ENCODE results near the gene MGAT5B. TPM values are rescaled to one million over a fixed set of nuclear protein-coding genes. Genes with fewer than 3 reads are reported as not detected.

The MGAT5B gene
- total RNA-seq, 5 donors from 2014 or later (not counting 1 experiment from before 2014, with no cell fraction given) = 0.15 to 2.4 (median 0.79) TPM

- no peaks in the 10 kb centered on the region for H3K9me3 ChIP-seq
- no peak overlapping the region for H3K27ac ChIP-seq (ENCODE audit: low read length)
- H3K4me3 Mint-ChIP-seq = no peak overlapping the region
- H3K27me3 ChIP-seq (replicated peaks in 1 of 2; ENCODE audit: control insufficient read depth in 2 of 2, extremely low read depth in 1 of 2, insufficient read depth in 2 of 2, low read length in 1 of 2) = peaks cover 0 to 18% of the 10 kb centered on the region in 2 experiments
- H3K27me3 Mint-ChIP-seq = no peaks in the 10 kb centered on the region
- H3K36me3 ChIP-seq (ENCODE audit: control insufficient read depth in 2 of 2, extremely low read depth in 1 of 2, insufficient read depth in 1 of 2, low read length in 1 of 2) = no peaks in the 10 kb centered on the region
- ATAC-seq (replicated peaks in 1 of 4) = no peak
- no peaks in the 10 kb centered on the region for H3K9me3 Mint-ChIP-seq
- no peak overlapping the region for H3K27ac Mint-ChIP-seq
- H3K4me1 Mint-ChIP-seq = no peaks in the 10 kb centered on the region
- POLR2A ChIA-PET = no interaction called here
- no peak for DNase-seq
- no peaks in the 10 kb centered on the region for H3K36me3 Mint-ChIP-seq
- no peaks in the 10 kb centered on the region for H3K4me1 ChIP-seq (ENCODE audit: control insufficient read depth in 1 of 2, extremely low read depth in 1 of 2, insufficient read depth in 2 of 2, low read length in 2 of 2)
- WGBS (ENCODE audit: insufficient coverage) = 96% methylated on average over 27 of the region's 27 CpGs
- CTCF ChIA-PET = no interaction called here
- H3K4me3 ChIP-seq (ENCODE audit: control insufficient read depth in 1 of 2, extremely low read depth in 1 of 2, low read length in 1 of 2) = no peak overlapping the region
Measured at GRCh38 chr17:76948726-76949342, 80.6 kb downstream of the MGAT5B start.

GRCh38 chr17:76949913-76950695, 81.9 kb downstream of the MGAT5B start:
- Histone ChIP-seq H3K4me3 (ENCODE audit: control insufficient read depth in 1 of 2, extremely low read depth in 1 of 2, low read length in 1 of 2) (no peak overlapping the region), H3K36me3 (ENCODE audit: control insufficient read depth in 2 of 2, extremely low read depth in 1 of 2, insufficient read depth in 1 of 2, low read length in 1 of 2) (no peaks in the 10 kb centered on the region), H3K4me1 (ENCODE audit: control insufficient read depth in 1 of 2, extremely low read depth in 1 of 2, insufficient read depth in 2 of 2, low read length in 2 of 2) (no peaks in the 10 kb centered on the region), H3K9me3 (no peaks in the 10 kb centered on the region), H3K27me3 (replicated peaks in 1 of 2; ENCODE audit: control insufficient read depth in 2 of 2, extremely low read depth in 1 of 2, insufficient read depth in 2 of 2, low read length in 1 of 2) (peaks cover 0 to 12% of the 10 kb centered on the region in 2 experiments), H3K27ac (ENCODE audit: low read length) (no peak overlapping the region)
- Mint-ChIP-seq H3K27ac (no peak overlapping the region), H3K9me3 (no peaks in the 10 kb centered on the region), H3K27me3 (no peaks in the 10 kb centered on the region), H3K36me3 (no peaks in the 10 kb centered on the region), H3K4me1 (no peaks in the 10 kb centered on the region), H3K4me3 (no peak overlapping the region)
- ATAC-seq (replicated peaks in 1 of 4) (no peak), DNase-seq (no peak)
- 78% methylated on average over 12 of the region's 18 CpGs for WGBS (ENCODE audit: insufficient coverage)
- ChIA-PET CTCF (interaction anchor here in 1 of 2 donors (0.7 kb wide), 1 partner anchor 796 kb away, joined by 3 read pairs; no protein-coding TSS in a partner anchor), POLR2A (no interaction called here)

GRCh38 chr17:76951375-76951905, 83.2 kb downstream of the MGAT5B start:
- Mint-ChIP-seq H3K4me1 (no peaks in the 10 kb centered on the region), H3K4me3 (no peak overlapping the region), H3K27me3 (no peaks in the 10 kb centered on the region), H3K27ac (no peak overlapping the region), H3K36me3 (no peaks in the 10 kb centered on the region), H3K9me3 (no peaks in the 10 kb centered on the region)
- Histone ChIP-seq H3K27me3 (replicated peaks in 1 of 2; ENCODE audit: control insufficient read depth in 2 of 2, extremely low read depth in 1 of 2, insufficient read depth in 2 of 2, low read length in 1 of 2) (peaks cover 0 to 12% of the 10 kb centered on the region in 2 experiments), H3K4me1 (ENCODE audit: control insufficient read depth in 1 of 2, extremely low read depth in 1 of 2, insufficient read depth in 2 of 2, low read length in 2 of 2) (no peaks in the 10 kb centered on the region), H3K27ac (ENCODE audit: low read length) (no peak overlapping the region), H3K36me3 (ENCODE audit: control insufficient read depth in 2 of 2, extremely low read depth in 1 of 2, insufficient read depth in 1 of 2, low read length in 1 of 2) (no peaks in the 10 kb centered on the region), H3K4me3 (ENCODE audit: control insufficient read depth in 1 of 2, extremely low read depth in 1 of 2, low read length in 1 of 2) (no peak overlapping the region), H3K9me3 (no peaks in the 10 kb centered on the region)
- ChIA-PET CTCF (interaction anchor here in 1 of 2 donors (0.6 to 0.8 kb wide), 2 partner anchors 61 to 110 kb away, joined by 3 to 4 read pairs; no protein-coding TSS in a partner anchor), POLR2A (no interaction called here)
- ATAC-seq (replicated peaks in 1 of 4) (no peak), DNase-seq (no peak)
- WGBS (ENCODE audit: insufficient coverage) = 79% methylated on average over 5 of the region's 8 CpGs

GRCh38 chr17:76952402-76952801, 84.2 kb downstream of the MGAT5B start:
- Histone ChIP-seq H3K4me3 (ENCODE audit: control insufficient read depth in 1 of 2, extremely low read depth in 1 of 2, low read length in 1 of 2) (no peak overlapping the region), H3K27ac (ENCODE audit: low read length) (no peak overlapping the region), H3K36me3 (ENCODE audit: control insufficient read depth in 2 of 2, extremely low read depth in 1 of 2, insufficient read depth in 1 of 2, low read length in 1 of 2) (no peaks in the 10 kb centered on the region), H3K27me3 (replicated peaks in 1 of 2; ENCODE audit: control insufficient read depth in 2 of 2, extremely low read depth in 1 of 2, insufficient read depth in 2 of 2, low read length in 1 of 2) (peaks cover 0 to 9% of the 10 kb centered on the region in 2 experiments), H3K9me3 (no peaks in the 10 kb centered on the region), H3K4me1 (ENCODE audit: control insufficient read depth in 1 of 2, extremely low read depth in 1 of 2, insufficient read depth in 2 of 2, low read length in 2 of 2) (no peaks in the 10 kb centered on the region)
- no peaks in the 10 kb centered on the region for H3K9me3 Mint-ChIP-seq
- H3K4me1 Mint-ChIP-seq = no peaks in the 10 kb centered on the region
- CTCF ChIA-PET = interaction anchor here (0.6 to 0.8 kb wide), 4 partner anchors 59 to 111 kb away, joined by 3 to 5 read pairs (median 4); no protein-coding TSS in a partner anchor
- no peaks in the 10 kb centered on the region for H3K27me3 Mint-ChIP-seq
- WGBS (ENCODE audit: insufficient coverage) = 100% methylated on average over 1 of the region's 5 CpGs
- POLR2A ChIA-PET = no interaction called here
- no peak for ATAC-seq (replicated peaks in 1 of 4)
- no peak overlapping the region for H3K27ac Mint-ChIP-seq
- H3K4me3 Mint-ChIP-seq = no peak overlapping the region
- no peak for DNase-seq
- H3K36me3 Mint-ChIP-seq = no peaks in the 10 kb centered on the region

GRCh38 chr17:76953066-76953465, 84.9 kb downstream of the MGAT5B start:
- no peaks in the 10 kb centered on the region for H3K4me1 ChIP-seq (ENCODE audit: control insufficient read depth in 1 of 2, extremely low read depth in 1 of 2, insufficient read depth in 2 of 2, low read length in 2 of 2)
- H3K9me3 ChIP-seq = no peaks in the 10 kb centered on the region
- Mint-ChIP-seq H3K27ac (no peak overlapping the region), H3K4me3 (no peak overlapping the region), H3K4me1 (no peaks in the 10 kb centered on the region), H3K36me3 (no peaks in the 10 kb centered on the region), H3K27me3 (no peaks in the 10 kb centered on the region), H3K9me3 (no peaks in the 10 kb centered on the region)
- DNase-seq (no peak), ATAC-seq (replicated peaks in 1 of 4) (no peak)
- H3K36me3 ChIP-seq (ENCODE audit: control insufficient read depth in 2 of 2, extremely low read depth in 1 of 2, insufficient read depth in 1 of 2, low read length in 1 of 2) = no peaks in the 10 kb centered on the region
- no peak overlapping the region for H3K27ac ChIP-seq (ENCODE audit: low read length)
- H3K27me3 ChIP-seq (replicated peaks in 1 of 2; ENCODE audit: control insufficient read depth in 2 of 2, extremely low read depth in 1 of 2, insufficient read depth in 2 of 2, low read length in 1 of 2) = peaks cover 0 to 8% of the 10 kb centered on the region in 2 experiments
- CTCF ChIA-PET = interaction anchor here in 1 of 2 donors (0.7 kb wide), 1 partner anchor 59 kb away, joined by 3 read pairs; no protein-coding TSS in a partner anchor
- no CpG with 5 or more reads among the region's 9 CpGs for WGBS (ENCODE audit: insufficient coverage)
- POLR2A ChIA-PET = no interaction called here
- no peak overlapping the region for H3K4me3 ChIP-seq (ENCODE audit: control insufficient read depth in 1 of 2, extremely low read depth in 1 of 2, low read length in 1 of 2)

GRCh38 chr17:76953946-76954345, 85.7 kb downstream of the MGAT5B start:
- no peak for ATAC-seq (replicated peaks in 1 of 4)
- WGBS (ENCODE audit: insufficient coverage) = 100% methylated on average over 1 of the region's 2 CpGs
- H3K27ac ChIP-seq (ENCODE audit: low read length) = no peak overlapping the region
- no peaks in the 10 kb centered on the region for H3K36me3 ChIP-seq (ENCODE audit: control insufficient read depth in 2 of 2, extremely low read depth in 1 of 2, insufficient read depth in 1 of 2, low read length in 1 of 2)
- H3K4me3 Mint-ChIP-seq = no peak overlapping the region
- ChIA-PET CTCF (interaction anchor here in 1 of 2 donors (0.5 kb wide), 1 partner anchor 114 kb away, joined by 3 read pairs; no protein-coding TSS in a partner anchor), POLR2A (no interaction called here)
- H3K27ac Mint-ChIP-seq = no peak overlapping the region
- no peaks in the 10 kb centered on the region for H3K27me3 Mint-ChIP-seq
- H3K9me3 ChIP-seq = no peaks in the 10 kb centered on the region
- H3K4me1 Mint-ChIP-seq = peaks cover 0 to 1% (median 0%) of the 10 kb centered on the region in 3 donors
- H3K27me3 ChIP-seq (replicated peaks in 1 of 2; ENCODE audit: control insufficient read depth in 2 of 2, extremely low read depth in 1 of 2, insufficient read depth in 2 of 2, low read length in 1 of 2) = peaks cover 0 to 10% of the 10 kb centered on the region in 2 experiments
- H3K9me3 Mint-ChIP-seq = no peaks in the 10 kb centered on the region
- H3K4me1 ChIP-seq (ENCODE audit: control insufficient read depth in 1 of 2, extremely low read depth in 1 of 2, insufficient read depth in 2 of 2, low read length in 2 of 2) = no peaks in the 10 kb centered on the region
- no peak for DNase-seq
- no peak overlapping the region for H3K4me3 ChIP-seq (ENCODE audit: control insufficient read depth in 1 of 2, extremely low read depth in 1 of 2, low read length in 1 of 2)
- no peaks in the 10 kb centered on the region for H3K36me3 Mint-ChIP-seq

All from T-cell (primary cell).